ENCODE data around the gene ERG. TPM values are rescaled to one million over a fixed set of nuclear protein-coding genes. Genes with fewer than 3 reads are reported as not detected.
A peak's percentile ranks its signal among the peaks of the same experiment; 100 is the strongest.

The ERG gene
- total and polyA plus RNA-seq, 2 donors from 2014 or later: 6.6 to 29.6 TPM

DNA sequence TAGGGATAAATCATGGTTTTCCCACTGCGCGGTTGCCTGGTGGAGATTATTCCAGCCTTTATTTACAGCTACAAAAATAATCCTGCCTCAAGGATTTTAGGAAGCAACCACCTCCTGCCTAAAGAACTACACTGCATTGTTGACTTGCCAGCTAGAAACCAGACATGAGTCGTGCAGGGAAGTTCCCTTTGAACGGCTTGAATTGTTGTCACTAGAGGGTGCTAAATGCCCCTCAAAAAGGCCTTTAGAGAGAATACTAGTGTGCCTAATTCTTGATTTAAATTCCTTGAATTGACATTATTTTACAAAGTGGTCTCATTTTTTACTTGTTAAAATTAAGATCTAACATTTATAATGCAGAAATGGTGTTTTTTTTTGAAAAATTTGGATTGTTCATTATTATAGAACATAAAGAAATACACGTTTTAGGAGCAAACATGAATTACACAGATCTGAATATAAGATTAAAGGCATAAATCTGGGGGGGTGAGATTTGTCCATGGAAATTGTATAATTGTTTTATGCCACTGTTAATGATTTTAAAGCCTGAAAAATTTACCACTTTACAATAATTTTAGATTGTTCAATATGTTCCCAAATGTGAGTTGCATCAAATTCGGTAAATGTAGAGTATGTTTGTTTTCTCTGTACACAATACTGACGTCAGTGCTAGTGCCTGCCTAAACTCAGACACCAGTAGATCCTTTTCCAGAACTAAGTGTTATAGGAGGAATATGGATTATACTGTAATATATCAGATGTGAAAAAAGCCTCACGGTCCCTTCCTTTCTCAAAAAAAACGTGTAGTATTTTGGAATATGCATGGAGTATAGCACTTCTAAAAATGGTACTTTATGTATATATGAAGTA is 7.6 kb upstream of the ERG start:
- Histone ChIP-seq H3K36me3 (ENCODE audit: control insufficient read depth in 2 of 3, insufficient read depth in 3 of 3, low read length in 3 of 3) (no peaks in the 10 kb centered on the region), H3K4me1 (ENCODE audit: control insufficient read depth in 2 of 3, insufficient read depth in 2 of 3, low read depth in 1 of 3, low read length in 3 of 3) (no peaks in the 10 kb centered on the region), H3K4me3 (ENCODE audit: low read length in 3 of 3) (no peak overlapping the region), H3K9me3 (ENCODE audit: control insufficient read depth in 2 of 3, insufficient read depth in 1 of 3, low read length in 3 of 3) (no peaks in the 10 kb centered on the region), H3K27ac (ENCODE audit: low read depth in 2 of 2, low read length in 2 of 2) (no peak overlapping the region), H3K27me3 (ENCODE audit: control insufficient read depth, insufficient read depth, low read length) (no peaks in the 10 kb centered on the region), H3K9ac (ENCODE audit: low read length in 3 of 3) (no peak overlapping the region)
- DNase-seq (peak in 3 of 5 donors; percentile 51 to 92 (median 83)), FAIRE-seq (peak; percentile 86)
- TF ChIP-seq, protein P1, sequence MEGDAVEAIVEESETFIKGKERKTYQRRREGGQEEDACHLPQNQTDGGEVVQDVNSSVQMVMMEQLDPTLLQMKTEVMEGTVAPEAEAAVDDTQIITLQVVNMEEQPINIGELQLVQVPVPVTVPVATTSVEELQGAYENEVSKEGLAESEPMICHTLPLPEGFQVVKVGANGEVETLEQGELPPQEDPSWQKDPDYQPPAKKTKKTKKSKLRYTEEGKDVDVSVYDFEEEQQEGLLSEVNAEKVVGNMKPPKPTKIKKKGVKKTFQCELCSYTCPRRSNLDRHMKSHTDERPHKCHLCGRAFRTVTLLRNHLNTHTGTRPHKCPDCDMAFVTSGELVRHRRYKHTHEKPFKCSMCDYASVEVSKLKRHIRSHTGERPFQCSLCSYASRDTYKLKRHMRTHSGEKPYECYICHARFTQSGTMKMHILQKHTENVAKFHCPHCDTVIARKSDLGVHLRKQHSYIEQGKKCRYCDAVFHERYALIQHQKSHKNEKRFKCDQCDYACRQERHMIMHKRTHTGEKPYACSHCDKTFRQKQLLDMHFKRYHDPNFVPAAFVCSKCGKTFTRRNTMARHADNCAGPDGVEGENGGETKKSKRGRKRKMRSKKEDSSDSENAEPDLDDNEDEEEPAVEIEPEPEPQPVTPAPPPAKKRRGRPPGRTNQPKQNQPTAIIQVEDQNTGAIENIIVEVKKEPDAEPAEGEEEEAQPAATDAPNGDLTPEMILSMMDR (IDR thresholded peaks at IDR 0.05; ENCODE audit: borderline replicate concordance, extremely low read depth, insufficient read depth): peak; percentile 64
- intact Hi-C loops (cut with DNase I): loop anchor here (10.0 kb wide), 1 partner anchor 629 kb away; no protein-coding TSS in a partner anchor

DNA sequence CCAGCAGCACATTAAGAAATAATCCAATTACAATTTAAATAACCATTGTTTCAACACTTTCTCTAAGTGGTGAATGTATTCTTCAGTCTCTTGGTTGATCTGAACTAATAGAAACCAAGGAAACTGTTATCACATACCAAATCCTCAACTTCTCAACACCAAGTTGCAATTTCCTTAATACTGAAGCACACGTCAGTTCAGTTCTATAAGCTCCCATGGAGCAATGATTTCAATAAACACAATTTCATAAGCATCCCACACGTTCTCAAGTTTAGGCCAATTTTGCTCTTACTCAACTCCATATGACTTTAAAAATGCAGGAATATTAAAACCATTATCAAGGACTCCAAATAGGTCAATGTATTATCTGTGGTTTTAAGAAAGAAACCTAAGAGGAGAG is 5.8 kb upstream of the ERG start:
- Histone ChIP-seq H3K4me3 (ENCODE audit: low read length in 3 of 3) (peak overlapping the region in 1 of 3 donors; percentile 3), H3K27ac (ENCODE audit: low read depth in 2 of 2, low read length in 2 of 2) (peak overlapping the region in 1 of 2 donors; percentile 58), H3K36me3 (ENCODE audit: control insufficient read depth in 2 of 3, insufficient read depth in 3 of 3, low read length in 3 of 3) (no peaks in the 10 kb centered on the region), H3K27me3 (ENCODE audit: control insufficient read depth, insufficient read depth, low read length) (no peaks in the 10 kb centered on the region), H3K4me1 (ENCODE audit: control insufficient read depth in 2 of 3, insufficient read depth in 2 of 3, low read depth in 1 of 3, low read length in 3 of 3) (no peaks in the 10 kb centered on the region), H3K9ac (ENCODE audit: low read length in 3 of 3) (peak overlapping the region in 1 of 3 donors; percentile 19), H3K9me3 (ENCODE audit: control insufficient read depth in 2 of 3, insufficient read depth in 1 of 3, low read length in 3 of 3) (no peaks in the 10 kb centered on the region)
- intact Hi-C loops (cut with DNase I): loop anchor here (10.0 kb wide), 1 partner anchor 631 kb away; no protein-coding TSS in a partner anchor
- FAIRE-seq (no peak), DNase-seq (no peak)
- TF ChIP-seq, protein P1 (IDR thresholded peaks at IDR 0.05; ENCODE audit: borderline replicate concordance, extremely low read depth, insufficient read depth): no peak

DNA sequence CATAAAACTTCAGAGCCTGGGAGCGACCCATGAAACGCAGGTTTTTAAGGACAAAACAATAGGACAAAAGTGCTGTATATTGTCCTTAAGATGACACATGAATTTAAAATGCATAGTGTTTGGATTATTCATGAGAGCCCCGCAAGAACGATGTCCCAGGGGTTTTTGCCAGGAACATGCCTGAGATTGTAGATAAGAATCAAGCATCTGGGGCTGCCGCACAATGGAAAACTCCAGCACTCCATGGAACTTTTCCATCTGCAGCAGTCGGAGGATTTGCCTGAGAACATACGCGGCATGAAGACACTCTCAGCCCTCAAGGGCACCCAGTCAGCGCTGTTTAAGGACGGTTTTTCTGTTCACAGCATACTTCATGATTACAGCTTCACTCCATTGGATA is 5.3 kb upstream of the ERG start:
- intact Hi-C loops (cut with DNase I): loop anchor here (10.0 kb wide), 1 partner anchor 631 kb away; no protein-coding TSS in a partner anchor
- H3K9me3 ChIP-seq (ENCODE audit: control insufficient read depth in 2 of 3, insufficient read depth in 1 of 3, low read length in 3 of 3): no peaks in the 10 kb centered on the region
- no peaks in the 10 kb centered on the region for H3K27me3 ChIP-seq (ENCODE audit: control insufficient read depth, insufficient read depth, low read length)
- peak overlapping the region in 1 of 3 donors; percentile 19 for H3K9ac ChIP-seq (ENCODE audit: low read length in 3 of 3)
- peak overlapping the region in 1 of 2 donors; percentile 58 for H3K27ac ChIP-seq (ENCODE audit: low read depth in 2 of 2, low read length in 2 of 2)
- DNase-seq (peak in 1 of 5 donors; percentile 34), FAIRE-seq (no peak)
- no peaks in the 10 kb centered on the region for H3K36me3 ChIP-seq (ENCODE audit: control insufficient read depth in 2 of 3, insufficient read depth in 3 of 3, low read length in 3 of 3)
- TF ChIP-seq, protein P1 (IDR thresholded peaks at IDR 0.05; ENCODE audit: borderline replicate concordance, extremely low read depth, insufficient read depth): no peak
- H3K4me3 ChIP-seq (ENCODE audit: low read length in 3 of 3): peak overlapping the region in 1 of 3 donors; percentile 3
- H3K4me1 ChIP-seq (ENCODE audit: control insufficient read depth in 2 of 3, insufficient read depth in 2 of 3, low read depth in 1 of 3, low read length in 3 of 3): no peaks in the 10 kb centered on the region
